Endothelial cell of umbilical vein (primary cell): ENCODE data around the gene SIRPA. TPM values are rescaled to one million over a fixed set of nuclear protein-coding genes. Genes with fewer than 3 reads are reported as not detected.
A peak's percentile ranks its signal among the peaks of the same experiment; 100 is the strongest.

Source experiments
- BruUV-seq: library from RNA; stranded (reverse); fragments of 400-500 nt; replicated peaks from 2 replicates; lab custom pipeline; 2021; lab: Mats Ljungman, UMichigan
- CTCF ChIA-PET: fragments of 300-600, 350-600 bp; sonication (Branson Sonifier 250); formaldehyde crosslinking; loops from one replicate; lab custom pipeline; 2021; ENCODE audit warnings: antibody characterized with exemption, inconsistent platforms; lab: Charles Lee
- POLR2A ChIA-PET: fragments of 300-600, 350-600 bp; sonication (Branson Sonifier 250); formaldehyde crosslinking; loops from one replicate; lab custom pipeline; 2021; ENCODE audit warnings: antibody characterized with exemption, inconsistent platforms; lab: Charles Lee
- DNase-seq: peaks from one replicate; pipeline ENCODE4 v3.0.0-alpha.2; 2011; ENCODE audit warnings: low read depth, low spot score
- FAIRE-seq: peaks from 2 replicates; lab custom pipeline; 2011; peaks lifted over from hg19 to GRCh38; lab: Jason Lieb, UNC
- H2AFZ ChIP-seq: 2 replicates; pipeline ENCODE4 v1.6.0; 2012; ENCODE audit warnings: low read depth, low read length, control low read depth, inconsistent platforms
- H3K27ac ChIP-seq: 2 replicates; pipeline ENCODE4 v1.5.1; 2011; ENCODE audit warnings: low read depth, mild to moderate bottlenecking, control low read depth, low read length, moderate library complexity; ENCODE audit not compliant: insufficient read depth
- H3K27me3 ChIP-seq, 2 experiments: 2 replicates each; pipeline versions ENCODE4 v1.6.0 to v1.6.1; 2011; ENCODE audit warnings: low read length in 2 of 2, mixed read lengths in 1 of 2; ENCODE audit not compliant: control insufficient read depth in 2 of 2, insufficient read depth in 2 of 2
- H3K36me3 ChIP-seq, 2 experiments: 2 replicates in 1 of 2; 3 replicates in 1 of 2; pipeline ENCODE4 v1.5.1; 2011; ENCODE audit warnings: low read length in 2 of 2, mild to moderate bottlenecking in 1 of 2, moderate library complexity in 1 of 2; ENCODE audit not compliant: control insufficient read depth in 2 of 2, insufficient read depth in 2 of 2; ENCODE audit errors: extremely low read depth in 1 of 2
- H3K4me1 ChIP-seq: 3 replicates; pipeline ENCODE4 v1.5.1; 2011; ENCODE audit warnings: mild to moderate bottlenecking, low read length; ENCODE audit not compliant: control insufficient read depth, insufficient read depth; ENCODE audit errors: extremely low read depth
- H3K4me2 ChIP-seq: 2 replicates; pipeline ENCODE4 v1.6.1; 2011; ENCODE audit warnings: low read length, control low read depth, mixed read lengths; ENCODE audit not compliant: insufficient read depth
- H3K4me3 ChIP-seq, 3 experiments: fragments of 200-600 bp in 1 of 3; sonication (generic), shearing (Covaris generic) in 1 of 3; replicated peaks in 1 of 3; 2 replicates each; pipeline ENCODE4 v1.5.1; 2011 to 2016; ENCODE audit warnings: control low read depth in 3 of 3, low read length in 3 of 3, mild to moderate bottlenecking in 2 of 3, inconsistent platforms in 1 of 3, low read depth in 1 of 3, moderate library complexity in 1 of 3; ENCODE audit not compliant: insufficient read depth in 1 of 3
- H3K79me2 ChIP-seq: 2 replicates; pipeline ENCODE4 v1.6.0; 2012; ENCODE audit warnings: low read length, inconsistent platforms; ENCODE audit not compliant: control insufficient read depth, insufficient read depth
- H3K9ac ChIP-seq: replicated peaks from 2 replicates; pipeline ENCODE3; 2011; ENCODE audit warnings: low read length, control low read depth; ENCODE audit not compliant: insufficient read depth; ENCODE audit errors: extremely low read depth
- H3K9me1 ChIP-seq: replicated peaks from 3 replicates; pipeline ENCODE4 v1.6.0; 2011; ENCODE audit warnings: mild to moderate bottlenecking, low read length; ENCODE audit not compliant: control insufficient read depth, insufficient read depth; ENCODE audit errors: extremely low read depth
- H3K9me3 ChIP-seq: replicated peaks from 2 replicates; pipeline ENCODE4 v1.5.1; 2012; ENCODE audit warnings: low read length, inconsistent platforms; ENCODE audit not compliant: control insufficient read depth, insufficient read depth
- H4K20me1 ChIP-seq: replicated peaks from 2 replicates; pipeline ENCODE3; 2011; ENCODE audit warnings: mild to moderate bottlenecking, low read length; ENCODE audit not compliant: control insufficient read depth, insufficient read depth; ENCODE audit errors: extremely low read depth
- FOS ChIP-seq: IDR thresholded peaks from 2 replicates; pipeline ENCODE4 v1.6.1; 2011; ENCODE audit warnings: mild to moderate bottlenecking, low read length, moderate library complexity, borderline replicate concordance; ENCODE audit not compliant: insufficient read depth
- GATA2 ChIP-seq: IDR thresholded peaks from 2 replicates; pipeline ENCODE4 v1.7.0; 2011; ENCODE audit warnings: low read depth, mild to moderate bottlenecking, moderate library complexity, mixed read lengths, low read length; ENCODE audit not compliant: insufficient read length, insufficient read depth
- POLR2AphosphoS5 ChIP-seq: IDR thresholded peaks from 2 replicates; pipeline ENCODE4 v1.6.1; 2012; ENCODE audit warnings: low read depth, mild to moderate bottlenecking, control low read depth, low read length, moderate library complexity; ENCODE audit not compliant: insufficient read depth
- dilution Hi-C: fragments of 300-500 bp; cut with MboI; formaldehyde crosslinking; loops from one replicate; pipeline ENCODE4 v1.15.0; 2019; ENCODE audit warnings: low sequenced_read_pairs; ENCODE audit not compliant: extremely low pct_ligation_motif_present
- intact Hi-C: fragments of 100-400 bp; cut with micrococcal nuclease; formaldehyde crosslinking; loops from one replicate; pipeline ENCODE4 v1.10.0; 2022
- polyA plus RNA-seq, 4 experiments: library from polyadenylated mRNA; depleted of rRNA in 3 of 4; stranded (reverse) in 3 of 4; unstranded in 1 of 4; fragments of >200 nt; gene quantifications; 2 replicates each; pipeline versions ENCODE4 v1.2.1 to v1.2.3, GENCODE V29; 2011 to 2012; ENCODE audit warnings: missing spikeins in 1 of 4
- total RNA-seq: library from RNA; stranded (reverse); gene quantifications from 2 replicates; pipeline ENCODE4 v1.2.3, GENCODE V29; 2021

Gene SIRPA
- total and polyA plus RNA-seq, 2 donors (not counting 3 experiments of a cell fraction or from before 2014, with no cell fraction given) = 29.9 to 59.2 TPM

DNA sequence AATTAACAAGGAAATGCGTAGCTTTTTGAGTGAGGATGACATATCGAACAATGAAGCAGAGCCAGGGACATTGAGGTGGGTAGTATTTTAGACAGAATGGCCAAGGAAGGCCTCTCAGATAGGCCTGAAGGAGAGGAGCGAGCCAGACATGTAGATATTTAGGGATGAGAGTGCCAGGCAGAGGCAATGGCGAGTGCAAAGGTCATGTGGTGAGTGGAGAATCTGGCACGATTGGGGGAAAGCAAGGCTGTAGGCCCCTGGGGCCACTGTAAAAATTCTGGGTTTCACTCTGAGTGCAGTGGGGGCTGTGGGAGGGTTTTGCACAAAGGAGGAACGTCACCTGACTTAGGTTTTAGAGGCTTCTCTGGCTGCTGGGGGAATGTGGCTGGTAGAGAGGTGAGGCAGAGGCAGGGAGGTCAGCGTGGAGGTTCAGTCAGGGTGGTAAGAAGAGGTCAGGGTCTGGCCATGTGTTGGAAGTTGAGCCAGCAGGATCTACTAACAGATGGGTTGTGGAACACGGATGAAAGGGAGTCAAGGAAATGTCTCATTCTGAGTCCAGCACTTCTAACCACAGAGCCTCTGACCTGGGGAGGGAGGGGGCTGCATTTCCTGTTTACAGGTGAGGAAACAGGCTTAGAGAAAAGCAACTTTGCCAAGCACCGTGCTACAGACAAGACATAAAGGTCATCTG lies 11.3 kb downstream of the SIRPA start:
- no peaks in the 10 kb centered on the region for H3K9me1 ChIP-seq

DNA sequence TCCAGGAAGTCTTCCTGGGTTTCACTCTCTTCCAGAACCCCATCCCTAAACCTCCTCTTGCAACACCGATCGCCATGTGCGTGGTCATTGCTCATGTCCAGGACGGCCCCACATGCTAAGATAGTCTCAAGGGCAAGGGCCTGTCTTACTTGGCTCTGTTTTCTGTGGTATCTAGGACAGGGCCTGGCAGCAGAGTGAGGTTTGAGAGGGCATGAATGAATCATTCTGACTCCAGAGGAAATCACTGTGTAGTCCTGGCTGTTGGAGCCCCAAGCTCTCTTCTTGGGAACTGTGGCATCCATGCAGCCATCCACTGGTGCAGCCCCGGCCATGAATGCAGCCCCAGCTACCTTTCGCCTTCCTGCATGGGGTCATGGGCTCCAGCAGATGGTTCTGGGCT lies 12.4 kb downstream of the SIRPA start:
- Histone ChIP-seq H4K20me1 (no peaks in the 10 kb centered on the region), H2AFZ (no peak overlapping the region), H3K79me2 (no peaks in the 10 kb centered on the region), H3K4me3 (no peak overlapping the region), H3K27ac (no peak overlapping the region), H3K4me2 (no peak overlapping the region), H3K4me1 (no peaks in the 10 kb centered on the region), H3K27me3 (no peaks in the 10 kb centered on the region), H3K36me3 (peaks cover 2 to 3% of the 10 kb centered on the region in 2 experiments), H3K9me1 (no peaks in the 10 kb centered on the region), H3K9ac (no peak overlapping the region), H3K9me3 (no peaks in the 10 kb centered on the region)
- intact Hi-C loops (no loop called here), dilution Hi-C loops (no loop called here)
- POLR2A ChIA-PET = no interaction called here
- TF ChIP-seq GATA2 = no peak
- peak; percentile 43 for TF ChIP-seq FOS
- no TSS peak for BruUV-seq
- DNase-seq (no peak), FAIRE-seq (no peak)
- CTCF ChIA-PET = interaction anchor here (0.7 to 1.6 kb wide), 3 partner anchors 58 to 131 kb away, joined by 3 to 9 read pairs (median 4); no protein-coding TSS in a partner anchor

More for the DNA sequence above, 11.3 kb downstream of the SIRPA start:
- ChIA-PET POLR2A (no interaction called here), CTCF (interaction anchor here (1.0 to 1.6 kb wide), 2 partner anchors 104 to 130 kb away, joined by 4 to 9 read pairs; no protein-coding TSS in a partner anchor)
- DNase-seq (no peak), FAIRE-seq (no peak)
- H3K4me1 ChIP-seq = no peaks in the 10 kb centered on the region
- BruUV-seq = no TSS peak
- H3K4me3 ChIP-seq = no peak overlapping the region
- H2AFZ ChIP-seq = no peak overlapping the region
- no peak overlapping the region for H3K27ac ChIP-seq
- intact Hi-C loops (no loop called here), dilution Hi-C loops (no loop called here)
- H3K9me3 ChIP-seq = no peaks in the 10 kb centered on the region
- H3K4me2 ChIP-seq = no peak overlapping the region
- peaks cover 2 to 3% of the 10 kb centered on the region in 2 experiments for H3K36me3 ChIP-seq
- no peaks in the 10 kb centered on the region for H4K20me1 ChIP-seq
- H3K79me2 ChIP-seq = no peaks in the 10 kb centered on the region
- TF ChIP-seq GATA2 (no peak), FOS (peak; percentile 30), POLR2AphosphoS5 (no peak)
- H3K27me3 ChIP-seq = no peaks in the 10 kb centered on the region
- no peak overlapping the region for H3K9ac ChIP-seq
